OCI-LY1 (cell line): ENCODE measurements around the gene PCDH15.

ENCODE experiments used
- CTCF ChIP-seq: fragments of 200-600 bp; sonication (generic), shearing (Covaris generic); IDR thresholded peaks from 2 replicates; pipeline ENCODE4 v1.5.1; 2017; ENCODE audit warnings: mild to moderate bottlenecking, antibody characterized with exemption, low read length, moderate library complexity, mixed read lengths
- EZH2 ChIP-seq: fragments of 200-600 bp; sonication (generic), shearing (Covaris generic); IDR thresholded peaks from 2 replicates; pipeline ENCODE4 v1.8.0; 2017; ENCODE audit warnings: borderline replicate concordance, mixed run types, mild to moderate bottlenecking, antibody characterized with exemption, low read length, moderate library complexity, mixed read lengths

- TF ChIP-seq CTCF (no peak), EZH2 (no peak)
Measured at GRCh38 chr10:54525816-54526215, 275.2 kb downstream of the PCDH15 start.
